A673 (cell line): Measurements from ENCODE around the gene ANKS1B. TPM values are rescaled to one million over a fixed set of nuclear protein-coding genes. Genes with fewer than 3 reads are reported as not detected.

Source experiments
- BruUV-seq: library from RNA; stranded (reverse); fragments of 400-500 nt; replicated peaks from 2 replicates; lab custom pipeline; 2021; lab: Mats Ljungman, UMichigan
- CTCF ChIA-PET: fragments of 300-600 bp; sonication (Branson Sonifier 250); formaldehyde crosslinking; loops from one replicate; lab custom pipeline; 2022; ENCODE audit warnings: antibody characterized with exemption; lab: Charles Lee
- POLR2A ChIA-PET: fragments of 300-600 bp; sonication (Branson Sonifier 250); formaldehyde crosslinking; loops from one replicate; lab custom pipeline; 2022; ENCODE audit warnings: antibody characterized with exemption; ENCODE audit not compliant: low non-redundant PET; lab: Charles Lee
- DNase-seq: peaks from one replicate; pipeline ENCODE4 v3.0.0-alpha.2; 2015; ENCODE audit warnings: low spot score
- H3K27ac ChIP-seq: fragments of 200-600 bp; sonication (generic); 2 replicates; pipeline ENCODE4 v1.5.1; 2016; ENCODE audit warnings: mixed run types, low read depth, mild to moderate bottlenecking, mixed read lengths, antibody characterized with exemption, low read length; ENCODE audit not compliant: poor library complexity, severe bottlenecking
- H3K27me3 ChIP-seq: fragments of 200-600 bp; sonication (generic); replicated peaks from 2 replicates; pipeline ENCODE4 v1.6.1; 2017; ENCODE audit warnings: mixed run types, low read depth, mild to moderate bottlenecking, mixed read lengths, antibody characterized with exemption, low read length; ENCODE audit not compliant: insufficient read depth, poor library complexity
- H3K36me3 ChIP-seq: fragments of 200-600 bp; sonication (generic); 2 replicates; pipeline ENCODE4 v1.6.1; 2016; ENCODE audit warnings: mixed run types, mild to moderate bottlenecking, mixed read lengths, antibody characterized with exemption, low read length; ENCODE audit not compliant: insufficient read depth, poor library complexity, severe bottlenecking
- H3K4me1 ChIP-seq: fragments of 200-600 bp; sonication (generic); 2 replicates; pipeline ENCODE4 v1.6.1; 2017; ENCODE audit warnings: mixed run types, mild to moderate bottlenecking, mixed read lengths, antibody characterized with exemption, low read length; ENCODE audit not compliant: insufficient read depth, poor library complexity, severe bottlenecking
- H3K4me3 ChIP-seq: fragments of 200-600 bp; sonication (generic); 2 replicates; pipeline ENCODE4 v1.5.1; 2016; ENCODE audit warnings: low read depth, mixed run types, mild to moderate bottlenecking, mixed read lengths, low read length; ENCODE audit not compliant: poor library complexity, severe bottlenecking
- H3K9me3 ChIP-seq: fragments of 200-600 bp; sonication (generic); 2 replicates; pipeline ENCODE4 v1.6.1; 2016; ENCODE audit warnings: mixed run types, low read depth, mild to moderate bottlenecking, mixed read lengths, antibody characterized with exemption, low read length; ENCODE audit not compliant: poor library complexity, severe bottlenecking
- EZH2 ChIP-seq: fragments of 200-600 bp; sonication (generic); IDR thresholded peaks from 2 replicates; pipeline ENCODE4 v1.6.1; 2017; ENCODE audit warnings: borderline replicate concordance, low read depth, mild to moderate bottlenecking, mixed read lengths, antibody characterized with exemption, low read length; ENCODE audit not compliant: poor library complexity, severe bottlenecking
- intact Hi-C: fragments of 100-400 bp; cut with micrococcal nuclease; formaldehyde crosslinking; loops from one replicate; pipeline ENCODE4 v1.10.0; 2022; ENCODE audit not compliant: unreplicated experiment
- total RNA-seq: library from RNA; stranded (reverse); gene quantifications from 2 replicates; pipeline ENCODE4 v1.2.3, GENCODE V29; 2021
- TF ChIP-seq, protein P1 (sequence below): fragments of 300-800, 200-600 bp; sonication (generic); conservative IDR thresholded peaks from 2 replicates; pipeline ENCODE4 v1.5.1; 2017; ENCODE audit warnings: low read depth, mild to moderate bottlenecking, antibody characterized with exemption, low read length, moderate library complexity, mixed read lengths

Gene ANKS1B
- total RNA-seq, 1 experiment from 2014 or later = 0.99 TPM

DNA sequence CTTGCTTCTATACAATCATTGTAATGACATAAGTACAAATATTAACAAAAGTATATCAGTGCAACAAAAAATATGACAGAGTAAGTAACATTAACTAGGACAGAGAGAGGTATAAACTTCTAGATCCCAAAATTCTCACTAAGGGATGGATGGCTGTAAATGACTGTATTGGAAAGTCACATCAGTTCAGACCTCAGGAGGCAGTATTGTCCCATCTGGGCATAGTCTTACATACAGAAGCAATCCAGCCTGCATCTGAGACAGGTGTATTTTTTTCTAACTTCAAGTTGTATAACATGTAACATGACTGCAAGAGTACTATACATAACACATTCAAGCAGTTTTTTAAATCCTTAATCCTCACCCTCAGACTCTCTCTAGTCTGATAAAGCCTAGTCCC, 238.2 kb downstream of the ANKS1B start:
- intact Hi-C loops = no loop called here
- H3K27me3 ChIP-seq = no peaks in the 10 kb centered on the region
- H3K4me1 ChIP-seq = no peaks in the 10 kb centered on the region
- no peak overlapping the region for H3K4me3 ChIP-seq
- ChIA-PET POLR2A (no interaction called here), CTCF (no interaction called here)
- H3K27ac ChIP-seq = no peak overlapping the region
- TF ChIP-seq, protein P1, sequence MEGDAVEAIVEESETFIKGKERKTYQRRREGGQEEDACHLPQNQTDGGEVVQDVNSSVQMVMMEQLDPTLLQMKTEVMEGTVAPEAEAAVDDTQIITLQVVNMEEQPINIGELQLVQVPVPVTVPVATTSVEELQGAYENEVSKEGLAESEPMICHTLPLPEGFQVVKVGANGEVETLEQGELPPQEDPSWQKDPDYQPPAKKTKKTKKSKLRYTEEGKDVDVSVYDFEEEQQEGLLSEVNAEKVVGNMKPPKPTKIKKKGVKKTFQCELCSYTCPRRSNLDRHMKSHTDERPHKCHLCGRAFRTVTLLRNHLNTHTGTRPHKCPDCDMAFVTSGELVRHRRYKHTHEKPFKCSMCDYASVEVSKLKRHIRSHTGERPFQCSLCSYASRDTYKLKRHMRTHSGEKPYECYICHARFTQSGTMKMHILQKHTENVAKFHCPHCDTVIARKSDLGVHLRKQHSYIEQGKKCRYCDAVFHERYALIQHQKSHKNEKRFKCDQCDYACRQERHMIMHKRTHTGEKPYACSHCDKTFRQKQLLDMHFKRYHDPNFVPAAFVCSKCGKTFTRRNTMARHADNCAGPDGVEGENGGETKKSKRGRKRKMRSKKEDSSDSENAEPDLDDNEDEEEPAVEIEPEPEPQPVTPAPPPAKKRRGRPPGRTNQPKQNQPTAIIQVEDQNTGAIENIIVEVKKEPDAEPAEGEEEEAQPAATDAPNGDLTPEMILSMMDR = no peak
- no peak for TF ChIP-seq EZH2
- H3K9me3 ChIP-seq = no peaks in the 10 kb centered on the region
- no peak for DNase-seq
- no TSS peak for BruUV-seq
- no peaks in the 10 kb centered on the region for H3K36me3 ChIP-seq

DNA sequence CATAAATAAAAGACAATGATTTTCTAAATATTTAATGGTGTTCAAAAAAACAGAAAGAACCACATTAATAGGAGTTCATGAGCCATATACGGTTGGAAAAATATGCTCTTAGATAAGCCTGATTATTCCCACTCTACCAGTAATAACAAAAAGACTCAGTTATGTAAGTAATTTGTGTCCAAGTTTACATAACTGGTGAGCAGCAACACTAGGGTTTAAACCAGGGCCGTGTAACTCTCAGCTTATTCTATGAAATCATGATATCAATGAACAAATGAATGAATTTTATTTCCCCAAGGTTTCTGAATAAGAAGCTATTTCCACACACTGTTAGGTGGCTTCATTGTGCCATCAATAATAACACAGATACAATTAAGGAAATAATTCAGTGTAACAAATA, 238.8 kb downstream of the ANKS1B start:
- Histone ChIP-seq H3K27ac (no peak overlapping the region), H3K4me3 (no peak overlapping the region), H3K36me3 (no peaks in the 10 kb centered on the region), H3K27me3 (no peaks in the 10 kb centered on the region), H3K9me3 (no peaks in the 10 kb centered on the region), H3K4me1 (no peaks in the 10 kb centered on the region)
- ChIA-PET CTCF (no interaction called here), POLR2A (no interaction called here)
- DNase-seq = no peak
- no TSS peak for BruUV-seq
- intact Hi-C loops = no loop called here
- no peak for TF ChIP-seq EZH2
- TF ChIP-seq, protein P1 = no peak

DNA sequence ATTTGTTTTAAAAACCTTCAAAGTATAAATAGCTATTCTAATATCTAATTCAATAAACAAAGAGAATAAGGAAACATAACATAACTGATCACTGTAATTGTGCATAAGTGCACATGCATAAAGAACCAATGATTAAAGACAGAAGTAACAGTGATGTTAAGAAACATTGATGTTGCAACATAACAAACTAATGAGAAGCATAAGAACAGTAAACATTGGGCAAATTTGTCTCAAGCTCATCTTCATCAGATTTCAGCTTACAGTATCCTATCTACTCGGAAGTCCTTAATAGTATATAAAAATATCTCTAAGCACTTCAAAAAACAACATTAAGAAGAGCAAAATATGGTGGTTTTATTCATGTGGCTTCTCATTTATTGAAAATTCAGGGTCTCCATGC, 239.6 kb downstream of the ANKS1B start:
- Histone ChIP-seq H3K27me3 (no peaks in the 10 kb centered on the region), H3K4me1 (no peaks in the 10 kb centered on the region), H3K4me3 (no peak overlapping the region), H3K27ac (no peak overlapping the region), H3K36me3 (no peaks in the 10 kb centered on the region), H3K9me3 (no peaks in the 10 kb centered on the region)
- DNase-seq = no peak
- POLR2A ChIA-PET = no interaction called here
- CTCF ChIA-PET = no interaction called here
- no TSS peak for BruUV-seq
- intact Hi-C loops = no loop called here
- TF ChIP-seq EZH2 = no peak
- TF ChIP-seq, protein P1 = no peak
